GM18498 (cell line): ENCODE results near the gene TADA1.
"Not testable (repeated sequence)": the region's sequence is repeated elsewhere in the genome, so short reads cannot be mapped to it uniquely, and the experiment has no call there.

Source experiments
- ATAC-seq: cut with Tn5 transposase; IDR thresholded peaks from one replicate; pipeline ENCODE4 v1.9.1; 2021; ENCODE audit warnings: mild to moderate bottlenecking, moderate library complexity; ENCODE audit not compliant: unreplicated experiment

TADA1 gene

DNA sequence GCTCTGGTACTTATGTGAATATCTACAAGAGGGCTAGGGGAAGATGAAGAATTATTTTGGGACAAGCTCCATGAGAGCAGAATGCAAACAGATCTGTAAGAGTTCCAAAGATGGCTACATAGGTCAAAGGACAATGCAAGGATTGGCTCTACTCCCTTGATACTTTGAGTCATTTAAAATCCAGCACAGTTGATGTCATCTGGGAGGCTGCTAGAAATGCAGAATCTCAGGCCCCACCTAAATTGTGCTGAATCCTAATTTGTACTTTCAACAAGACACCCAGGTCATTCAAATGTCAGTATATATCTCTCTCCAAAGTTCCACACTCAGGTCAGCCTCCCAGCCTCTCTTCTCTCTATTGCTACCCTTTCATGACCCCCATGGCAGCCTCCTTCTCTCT, 23.7 kb upstream of the TADA1 start:
- ATAC-seq: no peak

DNA sequence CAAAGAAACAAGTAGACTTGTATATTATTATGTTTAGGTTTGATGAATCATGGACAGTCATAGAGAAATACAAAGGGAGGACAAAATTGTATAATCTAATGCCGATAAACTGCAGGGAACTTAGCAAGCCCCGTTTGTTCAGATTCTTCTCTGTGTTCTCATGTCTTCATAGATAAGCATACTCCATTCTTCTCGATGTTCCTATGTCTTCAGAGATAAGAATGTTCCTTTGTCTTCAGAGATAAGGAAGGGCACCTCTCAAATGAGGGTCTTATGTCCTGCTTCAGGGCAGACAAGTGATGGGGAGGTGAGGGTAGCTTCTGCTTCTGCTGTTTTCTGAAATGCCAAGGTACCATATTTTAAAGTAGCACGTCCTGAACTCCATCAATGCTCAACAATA, 19.7 kb upstream of the TADA1 start:
- no peak for ATAC-seq

DNA sequence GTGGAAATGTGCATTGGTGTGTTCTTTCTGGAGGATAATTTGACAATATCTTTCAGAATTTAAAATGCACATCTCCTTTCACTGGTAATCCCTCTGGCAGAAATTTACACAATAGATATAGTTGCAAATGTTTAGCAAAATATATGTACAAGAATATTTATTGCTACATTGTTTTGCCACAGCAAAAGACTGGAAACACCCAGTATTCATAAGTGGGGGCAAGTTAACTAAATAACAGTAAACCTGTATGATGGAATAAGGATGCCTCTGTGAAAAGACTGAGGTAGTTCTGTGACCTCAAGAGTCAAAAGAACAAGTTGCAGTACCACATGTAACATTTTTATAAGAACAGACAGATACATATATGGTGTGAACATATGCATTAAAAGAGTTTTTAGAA, 13.7 kb upstream of the TADA1 start:
- no peak for ATAC-seq

- ATAC-seq: no peak
Observed at GRCh38 chr1:166888373-166889111, 12.5 kb upstream of the TADA1 start.

DNA sequence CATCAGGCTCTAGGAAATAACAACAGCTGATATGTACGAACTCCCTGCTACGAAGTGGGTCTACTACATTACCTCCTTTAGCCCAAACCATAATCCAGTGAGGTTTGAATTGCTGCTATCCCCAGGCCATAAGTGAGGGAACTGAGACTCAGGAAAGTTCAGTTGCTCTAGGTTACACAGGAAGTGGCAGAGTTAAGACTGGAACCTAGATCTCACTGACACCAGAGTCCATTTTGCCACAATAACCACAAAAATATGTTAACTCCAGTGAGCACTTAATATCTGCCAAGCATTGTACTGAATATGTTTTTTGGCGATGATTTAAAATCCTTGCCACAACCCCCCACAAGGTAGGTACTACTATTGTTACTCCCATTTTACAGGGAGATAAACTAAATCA, 8.9 kb upstream of the TADA1 start:
- ATAC-seq: peak; percentile 57

DNA sequence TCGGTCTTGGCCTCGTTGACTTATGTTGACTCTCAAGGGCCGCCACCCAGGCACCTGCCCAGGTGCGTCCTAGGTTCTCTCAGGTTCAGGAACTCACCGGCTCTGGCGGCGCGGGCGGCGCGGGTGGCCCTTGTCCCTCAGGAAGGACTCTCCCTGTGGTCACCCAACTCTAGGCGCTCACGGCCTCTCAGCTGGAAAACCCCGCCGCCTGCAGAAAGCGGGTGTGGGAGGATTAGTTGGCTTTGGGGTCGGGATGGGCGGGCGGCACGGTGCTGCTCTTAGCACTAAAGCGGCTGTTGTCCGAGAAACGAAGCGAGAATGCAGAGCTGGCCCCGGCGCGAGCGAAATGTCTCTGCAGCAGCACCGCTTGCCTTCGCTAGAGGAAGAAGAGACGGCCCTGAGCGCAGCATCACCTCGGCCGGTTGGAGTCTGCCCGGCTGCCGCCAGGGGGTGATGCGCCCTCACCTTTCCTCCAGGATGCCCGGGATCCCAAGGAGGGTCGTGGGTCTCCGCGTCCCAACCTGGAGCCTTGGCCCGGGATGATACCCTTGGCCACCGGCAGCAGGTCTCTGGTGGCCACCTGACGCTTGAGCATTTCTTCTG, 8.1 kb upstream of the TADA1 start:
- no peak for ATAC-seq

DNA sequence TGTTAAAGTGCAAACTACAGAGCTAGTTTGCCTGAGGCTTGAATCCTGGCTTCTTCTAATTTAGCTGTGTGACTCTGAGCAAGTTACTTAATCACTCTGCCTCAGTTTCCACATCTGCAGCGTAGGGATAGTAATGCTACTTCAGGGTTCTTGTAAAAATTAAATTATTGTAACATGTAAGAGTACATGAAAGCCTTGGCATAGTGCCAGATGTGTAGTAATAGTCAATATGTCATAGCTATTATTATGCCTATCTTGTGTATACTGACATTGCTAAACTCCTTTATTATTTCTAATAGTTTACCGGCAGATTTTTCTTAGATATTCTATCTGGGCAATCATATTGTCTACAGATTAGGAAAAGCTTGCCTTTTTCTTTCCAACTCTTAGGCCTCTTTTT, 6.8 kb upstream of the TADA1 start:
- ATAC-seq: no peak

DNA sequence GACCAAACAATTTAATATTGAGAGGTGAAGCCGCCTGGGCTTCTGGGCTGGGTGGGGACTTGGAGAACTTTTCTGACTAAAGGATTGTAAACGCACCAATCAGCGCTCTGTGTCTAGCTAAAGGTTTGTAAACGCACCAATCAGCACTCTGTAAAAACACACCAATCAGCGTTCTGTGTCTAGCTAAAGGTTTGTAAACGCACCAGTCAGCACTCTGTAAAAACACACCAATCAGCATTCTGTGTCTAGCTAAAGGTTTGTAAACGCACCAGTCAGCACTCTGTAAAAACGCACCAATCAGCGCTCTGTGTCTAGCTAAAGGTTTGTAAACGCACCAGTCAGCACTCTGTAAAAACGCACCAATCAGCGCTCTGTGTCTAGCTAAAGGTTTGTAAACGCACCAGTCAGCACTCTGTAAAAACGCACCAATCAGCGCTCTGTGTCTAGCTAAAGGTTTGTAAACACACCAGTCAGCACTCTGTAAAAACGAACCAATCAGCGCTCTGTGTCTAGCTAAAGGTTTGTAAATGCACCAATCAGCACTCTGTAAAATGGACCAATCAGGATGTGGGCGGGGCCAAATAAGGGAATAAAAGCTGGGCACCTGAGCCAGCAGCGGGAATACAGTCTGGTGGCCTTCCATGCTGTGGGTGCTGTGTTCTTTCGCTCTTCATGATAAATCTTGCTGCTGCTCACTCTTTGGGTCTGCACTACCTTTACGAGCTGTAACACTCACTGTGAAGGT, 2.3 kb upstream of the TADA1 start:
- not testable (repeated sequence) for ATAC-seq

DNA sequence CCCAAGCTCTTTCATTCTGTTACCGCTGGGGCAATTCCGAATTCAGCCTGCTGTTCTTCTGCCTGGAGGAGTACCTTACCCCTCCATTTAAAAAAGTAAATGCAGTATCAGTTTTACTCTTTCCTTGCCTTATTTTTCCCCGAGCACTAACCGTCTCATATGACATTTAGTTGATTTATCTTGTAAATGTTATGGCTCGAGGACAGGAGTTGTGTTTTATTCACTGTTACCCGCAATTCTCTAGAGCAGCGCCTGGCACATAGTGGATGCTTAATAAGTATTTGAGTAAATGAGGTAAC, 425 bp upstream of the TADA1 start:
- peak; percentile 11 for ATAC-seq

DNA sequence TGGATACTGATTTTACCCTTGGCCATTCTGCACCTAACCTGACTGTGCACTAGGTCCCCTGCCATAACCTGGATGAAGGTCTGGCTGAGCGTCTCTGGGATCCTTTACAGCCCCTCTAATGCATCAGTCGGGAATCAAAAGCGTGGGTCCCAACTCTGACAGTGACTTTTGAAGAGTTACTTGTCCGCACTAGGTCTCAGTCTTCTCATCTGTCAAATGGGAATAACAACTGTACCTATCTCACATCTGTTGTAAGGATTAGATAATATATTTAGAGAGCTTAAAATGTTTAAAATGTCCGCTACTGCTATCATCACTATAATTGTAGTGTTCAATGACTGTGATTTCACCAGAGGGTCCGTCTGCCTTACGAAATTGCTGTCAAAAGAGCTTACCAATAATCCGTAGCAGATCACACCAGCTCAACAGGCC, 746 bp downstream of the TADA1 start:
- no peak for ATAC-seq

GRCh38 chr1:166874464-166874863, 1.6 kb downstream of the TADA1 start:
- no peak for ATAC-seq

DNA sequence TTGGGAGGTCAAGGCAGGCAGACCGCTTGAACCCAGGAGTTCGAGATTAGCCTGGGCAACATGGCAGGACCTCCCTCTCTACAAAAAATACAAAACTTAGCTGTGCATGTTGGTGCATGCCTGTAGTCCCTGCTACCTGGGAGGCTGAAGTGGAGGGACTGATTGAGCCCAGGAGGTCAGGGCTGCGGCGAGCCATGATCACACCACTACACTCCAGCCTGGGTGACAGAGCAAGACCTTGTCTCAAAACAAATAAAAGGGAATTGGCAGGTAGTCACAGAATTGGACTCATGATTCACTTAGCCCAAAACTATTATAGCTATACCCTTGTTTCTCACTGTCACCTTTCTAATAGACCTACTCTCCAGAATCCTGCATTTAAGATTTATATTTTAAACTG, 5.5 kb downstream of the TADA1 start:
- no peak for ATAC-seq

GRCh38 chr1:166869318-166870099, 6.6 kb downstream of the TADA1 start:
- peak; percentile 62 for ATAC-seq

- ATAC-seq: no peak
Observed at GRCh38 chr1:166868639-166869038, 7.4 kb downstream of the TADA1 start.

DNA sequence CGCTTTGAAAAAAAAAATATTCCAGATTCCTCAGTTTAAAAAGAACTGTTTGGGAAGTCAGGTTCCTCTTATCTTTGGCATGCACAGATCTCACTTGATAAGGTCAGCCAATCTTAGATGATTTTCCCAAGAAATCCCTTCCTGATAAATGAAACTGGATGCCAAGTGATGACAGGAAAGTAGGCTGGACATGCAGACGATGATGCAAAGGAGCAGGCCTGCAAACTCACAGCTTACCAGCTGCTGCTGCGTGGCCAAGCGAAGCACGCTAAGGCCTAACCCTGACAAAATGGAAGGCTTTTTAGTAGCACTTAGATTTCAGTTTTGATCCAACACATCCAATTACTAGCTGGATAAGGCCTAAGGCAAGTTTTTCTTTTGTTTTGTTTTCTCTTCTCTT, 10.1 kb downstream of the TADA1 start:
- ATAC-seq: no peak

DNA sequence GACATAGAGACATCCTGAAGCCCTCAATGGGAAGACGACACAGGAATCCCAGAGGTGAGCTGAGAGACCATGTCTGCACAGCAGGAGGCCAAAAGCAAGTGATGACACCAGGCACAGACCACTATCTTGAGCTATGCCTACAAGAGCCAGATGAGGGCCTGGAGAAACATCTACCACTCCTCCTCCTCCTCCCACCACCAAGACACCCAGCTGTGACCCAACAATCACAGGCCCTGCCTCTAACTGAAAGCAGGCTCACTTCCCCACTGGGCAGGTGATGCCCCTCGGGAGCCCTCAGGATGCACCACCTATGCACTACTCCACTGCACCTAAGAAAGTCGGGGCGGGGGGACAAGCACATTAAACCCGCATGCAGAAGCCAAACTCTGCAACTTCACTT, 16.5 kb downstream of the TADA1 start:
- ATAC-seq: no peak

DNA sequence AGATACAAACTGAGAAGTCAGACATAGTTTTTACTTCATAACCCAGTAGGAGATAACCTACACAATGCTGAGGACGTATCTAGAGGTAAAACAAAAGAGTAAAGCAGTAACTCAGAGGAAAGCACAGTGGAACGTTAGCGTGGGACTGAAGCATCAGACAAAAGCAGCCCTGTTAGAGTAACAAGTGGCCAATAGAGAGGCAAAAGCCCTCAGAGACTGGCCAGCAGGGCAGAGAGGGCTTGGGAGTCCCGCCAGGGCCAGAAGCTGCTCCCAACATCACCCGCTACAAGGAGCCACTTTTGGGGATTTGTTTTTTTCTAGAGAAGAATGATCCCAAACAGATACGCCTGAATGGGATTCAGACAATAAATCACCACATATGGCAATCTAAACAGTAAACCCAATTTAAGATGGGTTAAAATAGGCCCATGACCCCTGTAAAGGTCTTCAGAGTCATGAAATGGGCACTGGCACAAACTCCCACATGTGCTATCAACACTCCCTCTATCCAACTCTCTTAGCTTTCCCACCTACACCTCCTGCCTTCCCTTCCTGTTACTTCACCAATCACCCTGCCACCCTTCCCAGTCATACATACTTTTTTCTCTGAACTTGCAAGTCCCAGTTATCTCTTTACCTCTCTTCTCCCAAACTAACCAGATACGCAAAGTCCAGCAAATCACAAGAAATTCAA, 17.2 kb downstream of the TADA1 start:
- no peak for ATAC-seq

GRCh38 chr1:166857995-166858394, 18.1 kb downstream of the TADA1 start:
- ATAC-seq: no peak

GRCh38 chr1:166855558-166855957, 20.5 kb downstream of the TADA1 start:
- no peak for ATAC-seq

DNA sequence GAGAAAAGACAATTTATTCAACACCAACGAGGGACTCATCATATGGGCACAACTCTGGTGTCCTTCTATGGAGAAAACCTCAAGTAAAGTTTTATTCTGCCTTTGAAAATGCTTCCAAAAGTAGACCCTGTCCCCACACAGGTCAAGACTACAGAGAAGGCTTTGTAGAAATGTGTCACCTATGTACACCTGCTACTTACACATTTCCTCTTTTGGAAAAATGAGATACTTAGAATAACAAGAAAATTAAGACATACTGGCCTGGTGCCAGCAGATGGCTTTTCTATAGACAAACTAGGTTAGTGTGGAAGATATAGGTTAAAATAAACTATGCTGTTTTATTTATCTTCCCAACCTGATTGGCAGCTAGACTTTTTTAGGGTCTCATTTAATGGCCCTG, 23.1 kb downstream of the TADA1 start:
- ATAC-seq: no peak

- no peak for ATAC-seq
Observed at GRCh38 chr1:166849135-166849534, 26.9 kb downstream of the TADA1 start.
